Prostate gland (tissue), 2 donors: ENCODE results near the gene CCDC146. TPM values are rescaled to one million over a fixed set of nuclear protein-coding genes. Genes with fewer than 3 reads are reported as not detected.

Source experiments
- DNase-seq: peaks from one replicate; pipeline ENCODE4 v3.0.0-alpha.2; 2019; ENCODE audit warnings: low spot score
- H3K27ac ChIP-seq, 2 donors: fragments of 200-600 bp; sonication (generic); 2 replicates each; pipeline ENCODE4 v1.5.1; 2017 to 2019
- H3K27me3 ChIP-seq: fragments of 200-600 bp; sonication (generic); replicated peaks from 2 replicates; pipeline ENCODE4 v1.5.1; 2019; ENCODE audit not compliant: insufficient read depth
- H3K36me3 ChIP-seq, 2 donors: fragments of 200-600 bp; sonication (generic); 1 replicate in 1 of 2; 2 replicates in 1 of 2; pipeline versions ENCODE4 v1.5.1 to v1.8.1; 2017 to 2019
- H3K4me1 ChIP-seq: fragments of 200-600 bp; sonication (generic); replicated peaks from 2 replicates; pipeline ENCODE4 v1.5.1; 2019
- H3K4me3 ChIP-seq, 2 donors: fragments of 200-600 bp; sonication (generic); 2 replicates each; pipeline ENCODE4 v1.5.1; 2017 to 2019
- H3K9me3 ChIP-seq: fragments of 200-600 bp; sonication (generic); 2 replicates; pipeline ENCODE4 v1.5.1; 2017
- CTCF ChIP-seq, 4 experiments: fragments of 200-600 bp in 2 of 4; fragments of 450-650 bp in 2 of 4; sonication (generic) in 2 of 4; IDR thresholded peaks; 1 replicate in 3 of 4; 2 replicates in 1 of 4; pipeline ENCODE4 v1.5.1; 2016 to 2019; ENCODE audit warnings: antibody characterized with exemption in 4 of 4, mild to moderate bottlenecking in 2 of 4, moderate library complexity in 2 of 4
- POLR2A ChIP-seq: fragments of 450-650 bp; IDR thresholded peaks from one replicate; pipeline ENCODE4 v1.6.1; 2016; ENCODE audit warnings: antibody characterized with exemption, mild to moderate bottlenecking
- POLR2AphosphoS5 ChIP-seq: sonication (generic); formaldehyde crosslinking; IDR thresholded peaks from one replicate; pipeline ENCODE4 v1.6.1; 2017; ENCODE audit warnings: antibody characterized with exemption
- WGBS: methylation state at CpG from one replicate; pipeline ENCODE4 v1.1.5; 2018; 5-methylcytosine and 5-hydroxymethylcytosine counted together
- intact Hi-C: fragments of 100-400 bp; cut with DNase I; formaldehyde crosslinking; loops from one replicate; pipeline ENCODE4 v1.14.2; 2022
- total RNA-seq, 2 donors: library from RNA; depleted of rRNA; stranded (reverse); fragments of >200 nt; gene quantifications; one replicate each; pipeline ENCODE4 v1.1.0, GENCODE V29; 2016

CCDC146 gene
- total RNA-seq, 2 donors from 2014 or later, result 16.5 to 21.4 TPM

GRCh38 chr7:77284005-77284404, 161.6 kb downstream of the CCDC146 start:
- no peak for DNase-seq
- Histone ChIP-seq H3K36me3 (no peaks in the 10 kb centered on the region), H3K4me3 (no peak overlapping the region), H3K4me1 (no peaks in the 10 kb centered on the region), H3K9me3 (no peaks in the 10 kb centered on the region), H3K27me3 (no peaks in the 10 kb centered on the region), H3K27ac (no peak overlapping the region)
- TF ChIP-seq POLR2AphosphoS5 (no peak), POLR2A (no peak), CTCF (IDR thresholded peaks at IDR 0.05) (no peak)
- intact Hi-C loops, result no loop called here
- 91% methylated on average over 4 of the region's 4 CpGs for WGBS

GRCh38 chr7:77284616-77285015, 162.2 kb downstream of the CCDC146 start:
- no peak overlapping the region for H3K27ac ChIP-seq
- no peaks in the 10 kb centered on the region for H3K4me1 ChIP-seq
- intact Hi-C loops, result no loop called here
- H3K9me3 ChIP-seq, result no peaks in the 10 kb centered on the region
- H3K36me3 ChIP-seq, result no peaks in the 10 kb centered on the region
- WGBS, result 74% methylated on average over 2 of the region's 2 CpGs
- TF ChIP-seq CTCF (IDR thresholded peaks at IDR 0.05) (no peak), POLR2A (no peak), POLR2AphosphoS5 (no peak)
- no peak overlapping the region for H3K4me3 ChIP-seq
- no peaks in the 10 kb centered on the region for H3K27me3 ChIP-seq
- DNase-seq, result no peak

- no peak overlapping the region for H3K4me3 ChIP-seq
- no peaks in the 10 kb centered on the region for H3K36me3 ChIP-seq
- intact Hi-C loops, result no loop called here
- no peaks in the 10 kb centered on the region for H3K4me1 ChIP-seq
- no peak overlapping the region for H3K27ac ChIP-seq
- no peak for DNase-seq
- no peak for TF ChIP-seq POLR2AphosphoS5
- no peak for TF ChIP-seq POLR2A
- TF ChIP-seq CTCF (IDR thresholded peaks at IDR 0.05), result no peak
- WGBS, result 70% methylated on average over 7 of the region's 7 CpGs
- H3K9me3 ChIP-seq, result no peaks in the 10 kb centered on the region
- no peaks in the 10 kb centered on the region for H3K27me3 ChIP-seq
Observed at GRCh38 chr7:77288676-77289320, 166.4 kb downstream of the CCDC146 start.

GRCh38 chr7:77289387-77289786, 167.0 kb downstream of the CCDC146 start:
- intact Hi-C loops, result no loop called here
- Histone ChIP-seq H3K4me1 (no peaks in the 10 kb centered on the region), H3K36me3 (no peaks in the 10 kb centered on the region), H3K27me3 (no peaks in the 10 kb centered on the region), H3K9me3 (no peaks in the 10 kb centered on the region), H3K4me3 (no peak overlapping the region), H3K27ac (no peak overlapping the region)
- no peak for DNase-seq
- WGBS, result 98% methylated on average over 3 of the region's 3 CpGs
- TF ChIP-seq POLR2A (no peak), CTCF (IDR thresholded peaks at IDR 0.05) (no peak), POLR2AphosphoS5 (no peak)

GRCh38 chr7:77290425-77290824, 168.0 kb downstream of the CCDC146 start:
- no peaks in the 10 kb centered on the region for H3K27me3 ChIP-seq
- no peaks in the 10 kb centered on the region for H3K36me3 ChIP-seq
- DNase-seq, result no peak
- no peaks in the 10 kb centered on the region for H3K4me1 ChIP-seq
- intact Hi-C loops, result no loop called here
- H3K4me3 ChIP-seq, result no peak overlapping the region
- H3K27ac ChIP-seq, result no peak overlapping the region
- TF ChIP-seq CTCF (IDR thresholded peaks at IDR 0.05) (no peak), POLR2A (no peak), POLR2AphosphoS5 (no peak)
- no peaks in the 10 kb centered on the region for H3K9me3 ChIP-seq
